Measurements from ENCODE around the gene MRPS6.

GRCh38 chr21:34147792-34148418 lies 74.5 kb downstream of the MRPS6 start:
- TF ChIP-seq CTCF (IDR thresholded peaks at IDR 0.05 in 4 of 5, conservative IDR thresholded peaks at IDR 0.05 in 1 of 5) (no peak), POLR2A (IDR thresholded peaks at IDR 0.05) (no peak)

Data from gastrocnemius medialis (tissue), 4 donors.